ES-I3 (cell line): ENCODE data around the gene ADIRF.
"Not testable (repeated sequence)": the region's sequence is repeated elsewhere in the genome, so short reads cannot be mapped to it uniquely, and the experiment has no call there.

Experiments used
- H3K36me3 ChIP-seq: 2 replicates; pipeline ENCODE4 v1.6.1; 2013; ENCODE audit warnings: mild to moderate bottlenecking, low read length, control low read depth, moderate library complexity; ENCODE audit not compliant: insufficient read depth
- H3K4me1 ChIP-seq: 2 replicates; pipeline ENCODE4 v1.6.1; 2013; ENCODE audit warnings: mild to moderate bottlenecking, control low read depth, low read length; ENCODE audit not compliant: insufficient read depth
- H3K9ac ChIP-seq: 2 replicates; pipeline ENCODE4 v1.6.1; 2013; ENCODE audit warnings: low read depth, mild to moderate bottlenecking, low read length, moderate library complexity
- H3K9me3 ChIP-seq: 2 replicates; pipeline ENCODE4 v1.6.1; 2013; ENCODE audit warnings: mild to moderate bottlenecking, low read length, moderate library complexity; ENCODE audit not compliant: control insufficient read depth, insufficient read depth

ADIRF gene

DNA sequence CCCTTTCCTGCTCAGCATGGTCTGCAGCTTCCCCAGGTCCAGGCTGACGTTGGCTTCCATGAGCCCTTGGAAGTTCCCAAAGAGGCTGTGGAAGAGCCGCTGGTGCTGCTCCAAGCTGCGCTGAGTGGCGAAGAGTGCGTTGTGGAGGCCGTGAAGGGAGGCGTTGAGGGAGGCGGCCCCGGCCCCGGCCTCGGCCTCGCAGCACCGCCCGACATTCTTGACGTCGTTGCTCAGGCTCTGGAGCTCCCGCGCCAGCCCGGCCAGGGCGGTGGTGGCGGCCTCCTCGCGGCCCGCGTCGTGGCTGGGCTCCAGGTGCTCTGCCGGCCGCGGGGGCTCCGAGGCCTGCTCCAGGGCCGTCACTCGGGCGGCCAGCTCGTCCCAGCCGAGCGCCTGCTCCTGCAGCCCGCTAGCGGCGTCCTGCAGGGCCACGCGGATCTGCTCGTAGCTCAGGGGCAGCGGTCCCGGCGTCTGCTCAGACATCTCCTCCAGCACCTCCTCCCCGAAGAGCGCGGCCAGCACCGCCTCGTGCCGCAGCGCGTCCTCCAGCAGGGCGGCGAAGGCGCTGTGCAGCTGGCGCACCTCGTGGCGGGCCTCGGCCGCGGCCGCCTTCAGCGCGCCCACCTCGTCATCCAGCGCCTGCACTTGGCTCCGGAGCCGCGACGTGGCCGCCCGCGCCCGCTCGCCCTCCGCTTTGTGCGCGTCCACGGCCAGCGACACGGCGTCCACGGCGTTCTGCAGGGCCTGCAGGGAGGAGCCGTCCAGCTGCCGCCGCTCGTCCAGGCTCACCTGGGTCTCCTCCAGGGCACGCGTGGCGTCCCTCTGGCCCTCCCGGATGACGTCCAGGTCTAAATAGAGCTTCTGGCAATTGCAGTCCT, 25.6 kb upstream of the ADIRF start:
- H3K4me1 ChIP-seq, result peaks cover 7% of the 10 kb centered on the region; the same call in 1 of the 2 replicates
- no peaks in the 10 kb centered on the region for H3K36me3 ChIP-seq
- H3K9ac ChIP-seq, result no peak overlapping the region
- no peaks in the 10 kb centered on the region for H3K9me3 ChIP-seq

DNA sequence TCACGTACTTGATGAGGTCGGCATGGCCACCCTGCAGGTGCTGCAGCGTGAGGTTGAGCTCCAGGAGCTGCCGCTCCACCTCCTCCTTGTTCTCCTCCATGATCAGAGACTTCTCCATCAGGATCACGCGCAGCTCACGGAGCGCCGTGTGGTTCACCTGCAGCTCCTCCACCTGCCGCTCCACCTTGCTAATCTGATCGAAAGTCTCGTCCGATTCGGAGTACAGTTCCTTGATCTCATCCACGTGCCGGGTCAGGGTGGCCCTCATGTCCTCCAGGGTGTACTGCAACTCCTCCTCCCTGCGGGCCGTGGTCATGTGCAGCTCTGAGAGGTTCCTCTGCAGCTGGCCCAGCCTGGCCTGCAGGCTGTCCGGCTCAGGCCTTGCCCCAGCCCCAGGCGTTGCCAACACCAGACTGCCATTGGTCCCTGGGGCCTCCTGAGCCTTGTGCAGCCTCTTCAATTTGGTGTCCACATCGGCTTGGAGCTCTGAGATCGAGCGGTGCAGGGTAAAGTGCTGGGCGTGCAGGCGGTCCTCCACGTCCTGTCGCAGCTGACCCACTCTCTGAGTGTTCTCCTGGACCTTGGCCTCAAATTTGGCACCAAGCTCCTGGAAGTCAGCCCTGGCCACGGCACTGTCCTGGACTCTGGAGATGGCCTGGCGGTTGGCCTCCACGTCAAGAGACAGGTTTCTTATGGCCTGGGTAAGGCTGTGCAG, 24.8 kb upstream of the ADIRF start:
- Histone ChIP-seq H3K9me3 (no peaks in the 10 kb centered on the region), H3K9ac (no peak overlapping the region), H3K36me3 (no peaks in the 10 kb centered on the region), H3K4me1 (peaks cover 7% of the 10 kb centered on the region; the same call in 1 of the 2 replicates)

DNA sequence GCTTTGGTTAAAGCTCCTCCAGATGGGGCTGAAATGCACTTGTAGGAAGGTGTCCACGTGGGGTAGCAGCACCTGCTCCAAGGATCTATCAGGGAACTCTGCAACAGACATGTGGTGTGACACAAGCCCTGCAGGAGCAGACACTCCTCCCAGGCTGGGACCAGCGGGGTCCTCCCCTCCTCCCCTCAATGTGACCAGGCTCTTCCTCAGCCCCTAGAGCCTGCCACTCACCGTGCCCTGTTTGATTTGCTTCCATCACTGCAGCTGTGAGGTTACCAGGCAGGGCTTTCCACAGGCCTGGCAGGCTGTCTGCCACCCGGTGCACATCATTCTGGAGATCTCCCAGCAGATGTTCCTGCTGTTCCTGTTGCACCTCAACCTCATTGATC, 24.3 kb upstream of the ADIRF start:
- H3K36me3 ChIP-seq, result no peaks in the 10 kb centered on the region
- H3K9me3 ChIP-seq, result no peaks in the 10 kb centered on the region
- peaks cover 7% of the 10 kb centered on the region; the same call in 1 of the 2 replicates for H3K4me1 ChIP-seq
- no peak overlapping the region for H3K9ac ChIP-seq

DNA sequence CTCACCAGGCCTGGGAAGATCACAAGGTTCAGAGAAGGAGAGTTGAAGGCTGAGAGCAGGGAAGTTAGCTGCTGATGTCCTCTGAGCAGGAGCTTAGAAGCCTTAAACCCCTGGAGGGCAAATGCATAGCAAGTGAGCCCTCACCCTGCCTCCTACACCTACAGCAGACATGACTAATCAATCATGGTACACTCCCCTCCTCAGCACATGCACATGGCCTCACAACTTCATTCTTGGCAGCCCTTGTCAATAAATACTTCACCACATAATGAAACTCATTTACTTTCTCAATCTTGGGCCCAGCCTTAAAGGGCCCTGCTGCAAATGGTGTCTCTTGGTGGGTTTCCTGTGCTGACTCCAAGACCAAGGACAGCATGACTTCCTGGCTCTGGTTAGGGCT, 23.8 kb upstream of the ADIRF start:
- H3K9ac ChIP-seq, result no peak overlapping the region

DNA sequence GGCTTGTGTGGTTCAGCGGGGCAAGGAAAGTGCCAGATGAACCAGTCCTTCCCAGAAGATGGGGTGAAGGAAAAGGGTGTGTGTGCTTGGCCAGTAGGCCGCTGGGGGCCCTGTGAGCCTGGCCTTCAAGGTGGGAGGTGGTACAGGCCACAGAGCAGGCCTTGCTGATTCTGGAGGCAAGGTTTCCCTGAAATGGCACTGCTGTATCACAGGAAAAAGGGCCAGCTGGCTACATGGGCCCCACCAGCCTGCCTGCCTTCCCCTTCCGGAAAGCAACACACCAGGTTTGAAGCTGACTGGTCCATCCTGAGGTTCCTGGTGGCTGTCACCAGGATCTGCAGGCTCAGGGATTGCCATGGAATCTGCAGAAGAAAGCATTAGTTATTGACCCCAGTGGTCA, 23.4 kb upstream of the ADIRF start:
- Histone ChIP-seq H3K9me3 (no peaks in the 10 kb centered on the region), H3K4me1 (peaks cover 7% of the 10 kb centered on the region; the same call in 1 of the 2 replicates), H3K36me3 (no peaks in the 10 kb centered on the region), H3K9ac (no peak overlapping the region)

More for the DNA sequence above, 23.8 kb upstream of the ADIRF start:
- Histone ChIP-seq H3K4me1 (peaks cover 7% of the 10 kb centered on the region; the same call in 1 of the 2 replicates), H3K9me3 (no peaks in the 10 kb centered on the region), H3K36me3 (no peaks in the 10 kb centered on the region)

DNA sequence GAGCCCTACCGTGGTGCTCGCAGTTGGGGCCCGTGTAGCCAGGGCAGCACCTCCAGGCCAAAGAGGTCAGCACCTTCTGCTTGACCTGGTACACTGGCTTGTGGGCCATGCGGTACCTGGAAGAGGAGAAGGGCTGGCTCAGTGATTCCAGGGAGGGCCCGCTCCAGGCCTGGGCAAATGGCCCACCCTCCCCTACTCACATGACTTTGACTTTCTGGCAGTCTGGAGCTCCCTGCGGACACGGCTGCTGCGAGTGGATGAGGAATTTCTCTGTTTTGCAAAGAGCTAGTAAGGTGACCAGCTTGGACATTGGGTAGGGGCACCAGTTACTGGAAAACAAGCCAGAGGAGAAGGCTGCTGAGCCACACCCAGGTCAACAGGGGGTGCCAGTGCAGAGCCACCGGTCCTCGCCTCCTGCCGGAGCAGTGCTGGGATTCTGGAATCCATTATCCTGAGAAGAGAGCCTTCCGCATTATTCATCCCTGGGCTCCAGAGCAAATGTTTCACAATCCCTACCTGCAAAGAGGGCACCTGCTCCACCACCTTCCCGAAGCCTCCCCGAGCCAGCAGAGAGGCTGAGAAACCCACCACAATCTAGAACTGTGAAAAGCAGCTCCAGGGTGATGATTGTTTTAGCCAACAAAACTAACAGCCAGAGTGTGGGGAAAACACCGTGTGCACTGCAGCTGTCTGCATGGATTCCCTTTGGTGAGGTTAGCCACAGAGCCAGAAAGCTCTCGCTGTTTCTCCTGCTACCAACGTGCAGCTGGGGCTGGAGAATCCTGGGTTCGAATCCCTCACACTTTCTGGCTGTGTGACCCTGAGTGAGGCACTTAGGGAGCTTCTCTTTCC, 22.7 kb upstream of the ADIRF start:
- Histone ChIP-seq H3K9me3 (no peaks in the 10 kb centered on the region), H3K9ac (no peak overlapping the region), H3K4me1 (peaks cover 7% of the 10 kb centered on the region; the same call in 1 of the 2 replicates), H3K36me3 (no peaks in the 10 kb centered on the region)

DNA sequence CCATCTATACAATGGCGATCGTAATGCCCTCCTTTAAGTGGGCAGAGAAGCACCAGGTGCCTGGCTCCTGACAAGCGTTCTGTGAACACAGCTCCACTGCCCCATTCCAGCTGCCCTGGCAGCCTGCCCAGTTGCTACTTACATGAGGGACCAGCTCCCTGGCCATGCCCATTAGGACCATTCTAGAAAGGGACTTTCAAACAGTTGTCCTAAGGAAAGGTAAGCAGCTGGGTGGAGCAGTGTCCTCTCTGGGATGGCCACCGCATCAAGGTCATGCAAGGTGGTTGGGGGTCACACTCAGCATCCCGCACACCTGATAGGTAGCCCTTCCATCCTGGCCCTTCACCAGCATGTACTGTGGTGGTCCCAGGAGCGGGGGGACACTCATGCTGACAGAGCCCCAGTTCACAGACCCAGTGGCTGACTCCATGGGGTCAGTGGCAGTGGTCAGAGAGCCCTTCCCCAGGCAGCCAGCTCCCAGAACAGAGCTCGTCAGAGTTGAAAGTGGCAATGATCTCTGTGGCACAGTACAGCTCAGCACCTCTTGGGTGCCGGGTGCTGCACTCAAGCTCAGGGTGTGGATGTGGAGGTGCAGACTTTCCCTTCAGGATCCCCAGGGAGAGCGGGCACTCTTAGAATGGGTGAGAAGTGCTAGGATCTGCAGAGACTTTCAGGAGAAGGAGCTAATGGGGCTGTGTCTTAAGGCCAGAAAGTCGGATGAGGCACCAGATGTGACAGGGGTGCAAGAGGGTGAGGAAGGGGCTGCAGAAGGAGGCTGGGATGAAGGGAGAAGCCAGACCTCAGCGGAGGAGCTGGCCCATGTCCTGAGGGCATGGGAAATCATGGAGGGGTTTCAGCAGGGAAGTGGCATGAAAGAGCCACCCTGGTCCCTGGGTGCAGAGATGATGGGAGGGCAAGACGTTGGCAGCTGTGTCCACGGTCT, 21.8 kb upstream of the ADIRF start:
- Histone ChIP-seq H3K9me3 (no peaks in the 10 kb centered on the region), H3K4me1 (peaks cover 7% of the 10 kb centered on the region; the same call in 1 of the 2 replicates), H3K36me3 (no peaks in the 10 kb centered on the region), H3K9ac (no peak overlapping the region)

DNA sequence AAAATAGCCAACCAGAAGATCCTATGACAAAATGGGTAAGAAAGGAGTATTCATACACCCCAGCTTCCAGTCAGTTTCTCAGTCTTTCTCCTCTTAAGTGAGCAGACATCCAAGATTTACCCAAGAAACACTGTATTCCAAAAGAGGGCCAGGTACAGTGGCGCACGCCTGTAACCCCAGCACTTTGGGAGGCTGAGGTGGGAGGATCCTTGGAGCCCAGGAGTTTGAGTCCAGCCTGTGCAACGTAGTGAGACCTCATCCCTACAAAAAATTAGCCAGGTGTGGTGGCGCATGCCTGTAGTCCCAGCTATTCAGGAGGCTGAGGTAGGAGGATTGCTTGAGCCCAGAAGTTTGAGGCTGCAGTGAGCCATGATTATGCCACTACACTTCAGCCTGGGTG, 20.5 kb upstream of the ADIRF start:
- not testable (repeated sequence) for H3K36me3 ChIP-seq, H3K9ac ChIP-seq, H3K9me3 ChIP-seq, H3K4me1 ChIP-seq

DNA sequence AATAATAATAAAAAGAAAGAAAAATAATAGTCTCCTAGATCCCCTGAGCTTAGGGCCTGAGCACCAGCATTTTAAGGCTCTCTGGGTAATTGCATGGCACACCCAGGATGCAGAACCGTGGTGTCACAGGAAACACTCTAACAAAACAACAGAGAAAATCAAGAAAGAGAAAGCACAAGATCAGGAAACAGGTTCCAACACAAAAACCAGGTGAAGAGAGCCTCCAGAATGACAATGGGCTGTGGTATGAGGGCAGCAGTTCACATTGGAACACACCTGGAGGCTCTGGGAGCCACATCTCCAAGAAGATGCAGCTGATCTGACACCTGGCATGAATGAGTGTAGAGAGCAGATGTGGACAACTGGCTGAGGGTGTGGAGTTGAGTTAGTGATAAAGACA, 17.9 kb upstream of the ADIRF start:
- Histone ChIP-seq H3K9ac (no peak overlapping the region), H3K4me1 (peaks cover 21% of the 10 kb centered on the region), H3K9me3 (peaks cover 6% of the 10 kb centered on the region; the same call in 1 of the 2 replicates), H3K36me3 (no peaks in the 10 kb centered on the region)

DNA sequence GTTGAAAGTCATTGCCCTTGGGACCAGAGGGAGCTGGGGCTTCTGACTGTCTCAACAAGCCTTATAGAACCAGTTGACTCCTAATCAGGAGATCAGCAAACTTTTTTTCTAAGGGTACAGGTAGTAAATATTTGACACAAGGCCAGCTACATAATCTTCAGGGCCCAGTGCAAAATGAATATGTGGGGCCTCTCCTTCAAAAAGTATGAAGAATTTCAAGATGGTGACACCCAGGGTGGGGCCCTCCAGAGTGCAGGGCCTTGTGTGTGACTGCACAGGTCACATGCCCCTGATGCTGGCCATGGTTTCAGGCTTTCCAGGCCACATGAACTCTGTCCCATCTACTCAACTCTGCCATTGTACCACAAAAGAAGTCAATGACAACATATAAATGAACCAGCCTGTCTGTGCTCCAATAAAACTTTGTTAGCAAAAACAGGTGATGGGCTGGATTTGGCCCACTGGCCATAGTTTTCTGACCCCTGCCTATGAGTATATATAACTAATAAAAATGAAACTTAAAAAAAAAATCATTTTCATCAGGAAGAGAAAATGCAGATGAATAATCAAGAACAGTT, 17.0 kb upstream of the ADIRF start:
- Histone ChIP-seq H3K36me3 (no peaks in the 10 kb centered on the region), H3K9me3 (peaks cover 6% of the 10 kb centered on the region; the same call in 1 of the 2 replicates), H3K4me1 (peaks cover 25% of the 10 kb centered on the region), H3K9ac (no peak overlapping the region)

DNA sequence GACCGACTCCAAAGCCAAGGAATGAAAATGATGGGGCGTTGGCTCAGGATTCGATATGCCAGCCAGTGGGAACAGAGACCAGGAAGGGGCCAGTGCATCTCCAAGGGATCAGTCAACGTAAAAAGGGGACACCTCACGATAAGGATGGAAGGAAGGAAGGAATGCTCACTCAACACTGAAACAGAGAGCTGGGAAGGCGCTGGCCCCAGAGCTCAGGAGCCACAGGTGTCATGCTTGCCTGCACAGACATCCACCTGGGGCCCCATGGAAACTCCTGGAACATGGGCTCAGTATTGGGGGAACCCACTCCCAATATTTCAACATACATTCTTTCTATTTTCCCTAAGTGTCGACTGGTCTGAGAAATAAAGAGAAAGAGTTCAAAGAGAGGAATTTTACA, 16.2 kb upstream of the ADIRF start:
- peaks cover 6% of the 10 kb centered on the region; the same call in 1 of the 2 replicates for H3K9me3 ChIP-seq
- H3K9ac ChIP-seq, result no peak overlapping the region
- peaks cover 29% of the 10 kb centered on the region for H3K4me1 ChIP-seq
- no peaks in the 10 kb centered on the region for H3K36me3 ChIP-seq

DNA sequence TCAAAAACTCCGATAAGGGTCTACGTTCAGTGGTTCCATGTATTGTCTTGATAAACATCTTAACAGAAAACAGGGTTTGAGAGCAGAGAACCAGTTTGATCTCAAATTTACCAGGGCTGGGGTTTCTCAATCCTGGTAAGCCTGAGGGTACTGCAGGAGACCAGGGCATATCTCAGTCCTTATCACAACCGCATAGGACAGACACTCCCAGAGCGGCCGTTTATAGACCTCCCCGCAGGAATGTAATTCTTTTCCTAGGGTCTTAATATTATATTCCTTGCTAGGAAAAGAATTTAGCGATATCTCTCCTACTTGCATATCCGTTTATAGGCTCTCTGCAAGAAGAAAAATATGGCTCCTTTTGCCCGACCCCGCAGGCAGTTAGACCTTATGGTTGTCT, 15.6 kb upstream of the ADIRF start:
- not testable (repeated sequence) for H3K9ac ChIP-seq, H3K9me3 ChIP-seq, H3K36me3 ChIP-seq
- peaks cover 31% of the 10 kb centered on the region for H3K4me1 ChIP-seq
